Stimulated activated naive B cell treated with anti-CD40 and anti-IgM and Interleukin-4, amounts not matched to agents 10 μg/mL and 1 μg/mL and 100 μg/mL, for 72 hours (primary cell): ENCODE measurements around the gene CBX4.
A peak's percentile ranks its signal among the peaks of the same experiment; 100 is the strongest.

Experiments used
- ATAC-seq, 2 donors: fragments of 150-1000 bp; cut with Tn5 transposase; replicated peaks; 2 replicates each; pipeline ENCODE4 v1.10.0; 2021; ENCODE audit warnings: moderate library complexity in 1 of 2
- DNase-seq: peaks from one replicate; pipeline ENCODE4 v3.0.0; 2021
- H3K27ac Mint-ChIP-seq: one replicate; pipeline ENCODE4 v1.8.0; 2022; ENCODE audit warnings: mild to moderate bottlenecking, mixed read lengths
- H3K27me3 Mint-ChIP-seq, 2 donors: one replicate each; pipeline ENCODE4 v1.8.0; 2022; ENCODE audit warnings: mixed read lengths in 2 of 2
- H3K36me3 Mint-ChIP-seq, 2 donors: one replicate each; pipeline ENCODE4 v1.8.0; 2022; ENCODE audit warnings: mixed read lengths in 2 of 2, mild to moderate bottlenecking in 1 of 2
- H3K4me1 Mint-ChIP-seq, 2 donors: one replicate each; pipeline ENCODE4 v1.8.0; 2022; ENCODE audit warnings: mixed read lengths in 2 of 2, mild to moderate bottlenecking in 1 of 2
- H3K4me3 Mint-ChIP-seq, 2 donors: one replicate each; pipeline ENCODE4 v1.8.0; 2022; ENCODE audit warnings: mild to moderate bottlenecking in 2 of 2, mixed read lengths in 2 of 2, moderate library complexity in 1 of 2
- H3K9me3 Mint-ChIP-seq, 2 donors: one replicate each; pipeline ENCODE4 v1.8.0; 2022; ENCODE audit warnings: mixed read lengths in 2 of 2, mild to moderate bottlenecking in 1 of 2

Gene CBX4

DNA sequence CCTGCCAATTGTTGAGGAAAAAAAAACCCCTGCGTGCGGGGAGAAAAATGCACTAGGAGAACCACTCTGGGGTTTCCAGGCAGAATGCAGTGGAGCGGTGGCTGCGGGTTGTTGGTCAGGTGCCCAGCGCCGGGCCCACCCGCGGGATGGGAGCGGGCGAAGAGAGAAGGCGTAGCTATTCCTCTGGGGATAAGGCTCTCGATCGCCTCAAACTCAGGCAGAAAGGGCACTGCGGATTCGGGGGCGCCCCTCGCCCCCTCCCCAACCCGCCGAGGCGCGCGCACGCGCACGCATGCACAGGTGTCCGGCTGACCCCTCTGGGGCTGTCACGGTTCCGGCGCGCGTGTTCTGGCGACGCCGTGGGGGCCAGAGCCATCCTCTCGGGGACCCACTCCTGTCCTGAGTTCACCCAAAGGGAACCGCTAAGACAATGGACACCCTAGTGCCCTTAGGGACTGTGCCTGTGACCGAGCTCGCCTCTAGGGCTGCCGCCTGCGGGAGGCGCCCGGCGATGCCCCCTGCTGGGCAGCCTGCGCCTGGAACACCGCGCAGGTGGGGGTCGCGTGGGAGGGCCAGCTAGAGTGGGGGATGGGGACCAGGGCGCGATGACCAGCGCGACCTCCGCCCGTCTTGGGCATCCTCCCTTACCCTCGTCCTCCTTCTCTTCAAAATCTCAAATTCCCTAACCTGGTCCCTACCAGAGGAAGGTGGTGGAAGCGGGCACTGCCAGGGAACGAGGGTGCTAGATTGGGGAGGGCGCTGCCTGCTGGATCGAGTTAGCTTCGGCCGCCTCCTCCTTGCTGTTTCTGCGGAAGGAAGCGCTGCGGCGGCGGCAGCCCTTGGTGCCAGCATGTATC is 28.0 kb downstream of the CBX4 start:
- DNase-seq (no peak), ATAC-seq (peak; percentile 44 to 45)
- Mint-ChIP-seq H3K36me3 (peaks cover 0 to 6% of the 10 kb centered on the region in 2 donors), H3K27me3 (peaks cover 65 to 74% of the 10 kb centered on the region in 2 donors), H3K27ac (peak overlapping the region; percentile 70), H3K9me3 (no peaks in the 10 kb centered on the region), H3K4me1 (peaks cover 29 to 50% of the 10 kb centered on the region in 2 donors), H3K4me3 (peak overlapping the region; percentile 32 to 62)

DNA sequence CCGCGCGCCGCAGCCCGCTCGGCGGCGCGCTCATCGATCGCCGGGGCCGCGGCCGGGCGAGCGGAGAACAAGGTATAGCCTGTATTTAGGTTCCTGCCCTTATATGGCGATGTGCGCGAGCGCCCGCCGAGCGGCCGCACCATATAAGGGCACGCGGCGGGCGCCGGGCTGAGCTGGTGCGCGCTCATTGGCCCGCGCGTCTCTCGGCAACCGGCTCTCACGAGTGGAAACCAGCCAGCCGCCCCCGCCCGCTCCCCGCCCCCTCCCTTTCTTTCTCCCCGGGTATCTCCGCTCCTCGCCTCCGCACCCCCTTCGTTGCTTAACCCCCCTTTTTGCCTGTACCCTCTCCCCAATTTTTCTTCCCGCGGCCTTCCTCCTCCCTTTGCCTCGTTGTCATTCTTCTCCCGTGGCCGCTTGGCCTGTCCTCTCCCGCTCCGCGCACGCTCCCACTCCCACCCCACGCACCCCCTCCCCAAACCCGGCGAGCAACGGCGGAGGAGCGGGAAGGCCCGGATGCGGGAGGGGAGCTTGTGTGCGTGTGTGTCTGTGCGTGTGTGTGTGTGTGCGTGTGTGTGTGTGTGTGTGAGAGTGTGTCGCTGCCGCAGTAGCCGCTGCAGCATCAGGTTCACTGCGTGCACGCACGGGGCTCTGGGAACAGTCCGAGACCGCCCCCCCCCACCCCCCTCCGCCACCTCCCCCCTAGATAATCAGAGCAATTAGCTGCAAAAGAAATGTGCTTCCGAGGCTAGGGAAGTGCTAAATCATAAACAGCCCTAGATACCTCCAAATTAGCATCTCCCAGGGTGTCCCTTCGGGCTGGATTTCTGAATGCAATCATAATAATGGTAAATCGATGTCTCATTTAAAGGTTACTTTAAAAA is 28.9 kb downstream of the CBX4 start:
- DNase-seq, result no peak
- H3K9me3 Mint-ChIP-seq, result peaks cover 0 to 3% of the 10 kb centered on the region in 2 donors
- peaks cover 35 to 55% of the 10 kb centered on the region in 2 donors for H3K4me1 Mint-ChIP-seq
- peak; percentile 82 to 83 for ATAC-seq
- H3K27me3 Mint-ChIP-seq, result peaks cover 68 to 78% of the 10 kb centered on the region in 2 donors
- peak overlapping the region; percentile 41 to 62 for H3K4me3 Mint-ChIP-seq
- H3K36me3 Mint-ChIP-seq, result peaks cover 0 to 6% of the 10 kb centered on the region in 2 donors
- peak overlapping the region; percentile 75 for H3K27ac Mint-ChIP-seq

DNA sequence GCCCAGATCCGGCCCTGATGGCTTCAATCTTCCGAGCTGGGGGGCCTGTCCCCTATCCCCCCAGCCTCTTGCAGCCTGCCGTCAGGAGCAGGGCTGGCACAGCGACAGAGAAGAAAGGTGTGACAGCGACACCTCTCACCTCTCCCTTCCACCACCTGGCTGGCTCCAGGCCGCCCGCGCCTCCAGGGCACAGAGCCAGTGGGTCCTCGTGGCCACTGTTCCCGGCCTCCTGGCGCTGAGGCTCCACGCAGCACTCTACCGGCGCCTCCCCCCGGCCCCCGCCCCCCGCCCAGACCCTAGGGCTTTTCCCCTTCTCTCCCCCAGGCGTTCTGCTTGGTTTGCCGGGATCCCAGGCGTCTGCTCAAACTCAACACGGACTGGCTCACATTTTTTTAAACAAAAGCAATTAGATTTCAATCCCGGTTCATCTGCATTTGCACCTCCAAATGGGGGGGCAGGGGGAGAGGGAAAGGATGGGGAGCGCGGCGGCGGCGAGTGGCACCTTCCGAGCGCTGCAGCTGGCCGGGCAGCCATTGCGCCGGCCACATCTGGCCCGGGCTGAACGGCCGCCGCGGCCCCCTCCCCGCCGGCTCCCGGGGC is 29.6 kb downstream of the CBX4 start:
- ATAC-seq (no peak), DNase-seq (no peak)
- Mint-ChIP-seq H3K4me3 (peak overlapping the region; percentile 25 to 45), H3K4me1 (peaks cover 42 to 61% of the 10 kb centered on the region in 2 donors), H3K27me3 (peaks cover 74 to 84% of the 10 kb centered on the region in 2 donors), H3K9me3 (peaks cover 0 to 7% of the 10 kb centered on the region in 2 donors), H3K36me3 (peaks cover 0 to 6% of the 10 kb centered on the region in 2 donors), H3K27ac (peak overlapping the region; percentile 32)

DNA sequence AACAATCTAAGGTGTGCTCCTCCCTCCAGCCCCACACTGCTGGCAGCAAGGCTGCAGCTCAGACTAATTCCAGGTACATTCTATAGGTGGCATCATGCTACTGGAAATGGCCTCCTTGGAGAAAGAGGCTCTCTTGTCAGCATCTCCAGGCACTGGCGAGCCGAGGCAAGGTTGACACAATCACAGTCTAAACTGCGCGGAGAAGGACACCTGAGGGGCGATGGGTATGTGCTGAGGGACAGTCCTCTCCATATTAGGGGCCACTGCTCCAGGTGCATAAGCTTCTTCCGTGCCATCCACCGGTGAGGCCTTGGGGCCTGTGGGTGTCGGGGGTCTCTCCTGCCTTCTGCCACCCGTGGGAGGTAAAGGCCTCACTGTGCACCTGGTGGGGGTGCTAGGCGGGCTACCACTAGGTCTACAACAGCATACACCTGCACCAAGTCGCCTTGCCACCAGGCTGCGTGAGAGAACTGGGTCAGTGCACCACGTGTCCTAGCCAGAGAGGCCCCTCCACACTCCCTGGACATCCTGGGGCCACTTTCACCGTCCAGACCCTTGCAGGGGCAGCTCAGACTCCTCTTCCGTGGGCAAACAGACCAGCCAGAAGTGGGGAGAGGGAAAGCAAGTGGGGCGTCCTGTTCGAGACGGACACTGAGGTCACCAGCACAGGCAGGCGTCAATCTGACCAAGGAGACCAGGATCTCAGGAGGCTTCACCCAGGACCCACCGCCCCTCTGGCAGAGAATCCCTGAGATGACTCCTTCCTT is 30.3 kb downstream of the CBX4 start:
- DNase-seq (no peak), ATAC-seq (peak in 1 of 2 donors; percentile 24)
- Mint-ChIP-seq H3K36me3 (peaks cover 2 to 4% of the 10 kb centered on the region in 2 donors), H3K4me3 (peak overlapping the region; percentile 45 to 58), H3K27me3 (peaks cover 72 to 82% of the 10 kb centered on the region in 2 donors), H3K4me1 (peaks cover 40 to 60% of the 10 kb centered on the region in 2 donors), H3K27ac (peak overlapping the region; percentile 66), H3K9me3 (peaks cover 0 to 11% of the 10 kb centered on the region in 2 donors)

DNA sequence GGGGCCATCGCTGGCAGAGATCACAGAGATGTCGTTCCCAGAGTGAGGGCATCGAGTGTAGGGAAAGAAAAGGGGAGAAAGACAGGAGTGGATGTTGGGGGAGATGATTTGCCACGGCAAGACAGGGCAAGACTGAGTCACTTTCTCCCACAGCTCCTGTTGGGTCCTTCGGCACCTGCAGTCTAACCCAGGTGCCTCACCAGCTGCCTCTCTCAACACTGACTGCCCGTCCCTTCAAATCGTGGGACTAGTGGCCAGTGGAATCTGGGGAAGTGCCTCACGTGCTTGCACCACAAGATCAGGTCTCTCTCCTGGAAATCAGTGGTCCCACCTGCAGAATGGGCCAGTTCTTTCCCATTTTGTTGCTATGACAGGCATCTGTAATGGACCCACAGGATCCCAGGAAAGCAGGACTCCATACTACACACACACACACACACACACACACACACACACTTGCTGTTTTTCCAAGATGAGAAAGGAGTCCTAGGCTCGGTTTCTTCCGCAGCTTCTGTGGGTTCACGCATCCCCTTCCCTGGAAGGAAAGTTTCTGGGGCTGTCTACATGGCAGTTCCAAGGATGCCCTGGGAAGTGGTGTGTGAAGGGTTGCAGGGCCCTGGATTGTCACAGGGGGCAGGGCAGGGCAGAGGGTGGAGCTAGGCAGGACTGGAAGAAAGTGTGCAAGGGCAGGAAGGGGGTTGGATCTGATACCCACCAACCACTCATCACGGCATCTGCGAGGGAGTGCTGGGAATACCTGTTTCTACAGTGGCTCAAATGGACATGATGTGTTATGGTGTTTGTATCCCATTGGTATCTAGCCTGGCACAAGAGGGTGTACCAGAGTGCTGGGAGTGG is 32.1 kb downstream of the CBX4 start:
- peak overlapping the region in 1 of 2 donors; percentile 39 for H3K4me3 Mint-ChIP-seq
- peaks cover 4% of the 10 kb centered on the region in 2 donors for H3K36me3 Mint-ChIP-seq
- peaks cover 0 to 13% of the 10 kb centered on the region in 2 donors for H3K9me3 Mint-ChIP-seq
- DNase-seq, result no peak
- peaks cover 39 to 56% of the 10 kb centered on the region in 2 donors for H3K4me1 Mint-ChIP-seq
- H3K27me3 Mint-ChIP-seq, result peaks cover 69 to 88% of the 10 kb centered on the region in 2 donors
- no peak overlapping the region for H3K27ac Mint-ChIP-seq
- ATAC-seq, result no peak

DNA sequence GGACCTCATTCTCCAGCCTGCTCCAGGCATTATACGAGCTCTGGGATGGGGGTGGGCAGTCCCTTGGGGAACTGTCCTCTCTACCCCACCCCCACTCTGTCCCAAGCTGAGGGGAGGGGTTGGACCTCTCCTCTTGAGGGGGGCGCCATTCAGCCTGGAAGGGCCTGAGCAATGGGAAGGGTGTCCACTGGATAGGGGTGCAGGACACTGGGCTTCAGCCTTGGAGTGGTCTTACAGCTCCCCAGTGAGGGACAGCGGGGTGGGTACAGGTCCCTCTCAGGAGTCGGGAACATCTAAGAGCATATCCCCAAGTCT is 32.8 kb downstream of the CBX4 start:
- peaks cover 0 to 16% of the 10 kb centered on the region in 2 donors for H3K9me3 Mint-ChIP-seq
- peaks cover 37 to 54% of the 10 kb centered on the region in 2 donors for H3K4me1 Mint-ChIP-seq
- H3K27ac Mint-ChIP-seq, result peak overlapping the region; percentile 14
- DNase-seq (no peak), ATAC-seq (no peak)
- H3K4me3 Mint-ChIP-seq, result no peak overlapping the region
- H3K27me3 Mint-ChIP-seq, result peaks cover 69 to 88% of the 10 kb centered on the region in 2 donors
- H3K36me3 Mint-ChIP-seq, result peaks cover 6 to 9% of the 10 kb centered on the region in 2 donors

DNA sequence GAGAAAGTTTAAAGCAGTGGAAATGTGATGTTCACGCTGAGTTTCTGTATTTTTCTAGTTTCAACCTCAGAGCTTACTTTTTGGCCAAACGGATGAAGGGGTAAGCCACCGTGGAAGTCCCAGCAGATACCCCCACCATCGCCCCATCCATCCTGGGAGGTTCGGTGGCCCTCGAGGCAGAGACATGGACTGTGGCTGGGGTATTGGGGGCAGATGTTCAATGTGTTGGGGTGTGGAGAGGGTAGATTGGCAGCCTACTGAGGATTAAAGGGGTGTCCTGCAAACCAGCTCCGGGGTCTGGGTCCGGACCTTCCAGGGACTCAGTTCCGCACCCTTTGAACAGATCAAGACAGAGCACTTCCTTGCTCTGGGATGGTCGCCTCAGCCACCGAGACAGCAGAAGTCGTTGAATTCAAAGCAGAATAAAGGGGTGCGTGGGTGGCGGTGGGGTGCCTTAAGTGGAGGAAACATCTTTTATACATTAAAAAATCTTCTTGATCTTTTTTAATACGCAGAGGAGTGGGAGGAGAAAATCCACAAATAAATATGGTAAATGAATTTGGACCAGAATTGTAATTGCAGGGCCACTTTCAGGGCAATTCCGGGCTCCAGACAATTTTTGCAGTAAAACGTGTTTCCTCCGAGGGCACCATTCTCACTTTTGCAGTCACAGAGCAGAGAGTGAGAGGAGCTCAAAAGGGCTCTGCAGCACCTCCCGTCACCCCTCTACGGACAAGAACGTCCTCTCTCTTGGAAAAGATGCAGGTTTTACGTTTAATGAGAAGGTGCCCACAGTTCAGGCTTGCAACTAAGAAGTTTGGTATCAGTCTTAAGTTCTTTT is 34.2 kb downstream of the CBX4 start:
- DNase-seq, result no peak
- Mint-ChIP-seq H3K9me3 (peaks cover 0 to 17% of the 10 kb centered on the region in 2 donors), H3K36me3 (peaks cover 9 to 12% of the 10 kb centered on the region in 2 donors), H3K4me3 (peak overlapping the region; percentile 82 to 84), H3K4me1 (peaks cover 36 to 56% of the 10 kb centered on the region in 2 donors), H3K27me3 (peaks cover 66 to 86% of the 10 kb centered on the region in 2 donors), H3K27ac (peak overlapping the region; percentile 96)
- peak; percentile 23 to 36 for ATAC-seq

DNA sequence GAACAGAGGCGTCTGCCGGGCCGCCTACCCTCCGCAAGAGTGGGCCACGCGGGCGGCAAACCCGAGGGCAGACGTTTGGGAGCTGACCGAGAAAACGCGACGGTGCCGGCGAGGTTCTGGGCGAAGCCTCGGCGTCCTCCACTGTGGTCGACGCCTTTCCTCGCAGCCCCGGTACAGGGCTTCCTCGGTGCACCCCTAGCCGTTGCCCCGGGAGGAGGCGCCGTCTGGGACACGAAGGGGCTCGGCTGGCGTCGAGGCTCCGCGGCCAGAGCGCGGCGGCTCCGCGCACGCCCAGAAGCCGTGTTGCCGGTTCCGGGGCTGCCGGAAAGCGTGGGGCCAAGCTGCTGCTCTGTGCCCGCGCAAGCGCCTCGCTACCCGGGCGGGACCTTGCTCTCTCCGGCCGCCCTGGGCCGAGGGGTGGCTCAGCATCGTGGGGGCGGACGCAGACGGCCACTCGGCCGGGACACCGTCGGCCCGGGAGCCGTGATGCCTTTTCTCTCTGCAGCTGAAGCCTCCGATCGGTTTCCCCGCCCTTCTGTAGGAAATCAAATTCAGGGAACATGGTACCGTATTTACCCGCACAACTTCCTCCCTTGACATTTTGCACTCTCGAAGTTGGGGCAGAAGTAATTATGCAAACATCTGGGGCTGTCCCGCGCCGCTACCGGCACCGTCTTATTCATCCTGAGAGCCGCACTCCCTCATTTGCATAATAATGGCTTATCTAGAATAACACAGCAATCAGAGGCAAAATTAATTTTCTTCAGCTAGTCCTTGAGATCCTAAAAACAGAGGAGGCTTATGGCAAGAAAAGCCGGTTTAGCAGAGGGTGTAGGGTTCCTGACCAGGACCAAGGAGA is 35.0 kb downstream of the CBX4 start:
- peaks cover 43 to 64% of the 10 kb centered on the region in 2 donors for H3K4me1 Mint-ChIP-seq
- H3K36me3 Mint-ChIP-seq, result peaks cover 13 to 17% of the 10 kb centered on the region in 2 donors
- DNase-seq (peak; percentile 77), ATAC-seq (peak; percentile 93 to 94)
- peaks cover 0 to 20% of the 10 kb centered on the region in 2 donors for H3K9me3 Mint-ChIP-seq
- peak overlapping the region; percentile 96 for H3K27ac Mint-ChIP-seq
- peak overlapping the region; percentile 82 to 84 for H3K4me3 Mint-ChIP-seq
- peaks cover 68 to 86% of the 10 kb centered on the region in 2 donors for H3K27me3 Mint-ChIP-seq

DNA sequence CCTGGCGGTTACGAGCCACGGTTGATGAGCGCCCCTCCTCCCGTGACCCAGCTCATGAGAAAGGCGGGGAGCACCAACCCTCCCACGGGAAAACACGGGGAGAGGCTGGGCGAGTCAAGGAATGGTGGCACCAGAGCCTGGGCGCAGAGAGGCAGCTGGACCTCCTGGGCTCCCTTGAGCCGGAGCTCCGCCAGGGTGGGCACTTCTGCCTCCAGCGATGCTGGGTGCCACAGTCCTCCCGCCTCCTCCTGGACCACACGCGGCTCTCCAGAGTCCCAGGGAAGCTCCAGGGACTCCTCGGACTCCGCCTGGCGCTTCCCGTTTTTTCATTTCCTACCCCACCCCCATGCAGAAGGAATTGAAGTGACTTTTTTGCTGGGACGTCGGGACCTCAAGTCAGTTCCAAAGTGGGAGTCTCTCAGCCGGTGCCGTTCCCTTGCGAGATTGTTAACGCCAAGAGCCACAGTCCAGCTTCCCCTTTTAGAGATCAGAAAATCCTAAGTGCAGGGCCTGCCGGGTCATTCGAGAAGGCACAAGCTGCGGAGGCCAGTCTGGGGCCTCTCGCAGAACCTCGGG is 35.7 kb downstream of the CBX4 start:
- Mint-ChIP-seq H3K4me1 (peaks cover 43 to 62% of the 10 kb centered on the region in 2 donors), H3K27ac (peak overlapping the region; percentile 90), H3K36me3 (peaks cover 13 to 20% of the 10 kb centered on the region in 2 donors), H3K27me3 (peaks cover 64 to 85% of the 10 kb centered on the region in 2 donors), H3K4me3 (peak overlapping the region; percentile 35 to 60), H3K9me3 (peaks cover 0 to 20% of the 10 kb centered on the region in 2 donors)
- DNase-seq, result no peak
- ATAC-seq, result no peak

DNA sequence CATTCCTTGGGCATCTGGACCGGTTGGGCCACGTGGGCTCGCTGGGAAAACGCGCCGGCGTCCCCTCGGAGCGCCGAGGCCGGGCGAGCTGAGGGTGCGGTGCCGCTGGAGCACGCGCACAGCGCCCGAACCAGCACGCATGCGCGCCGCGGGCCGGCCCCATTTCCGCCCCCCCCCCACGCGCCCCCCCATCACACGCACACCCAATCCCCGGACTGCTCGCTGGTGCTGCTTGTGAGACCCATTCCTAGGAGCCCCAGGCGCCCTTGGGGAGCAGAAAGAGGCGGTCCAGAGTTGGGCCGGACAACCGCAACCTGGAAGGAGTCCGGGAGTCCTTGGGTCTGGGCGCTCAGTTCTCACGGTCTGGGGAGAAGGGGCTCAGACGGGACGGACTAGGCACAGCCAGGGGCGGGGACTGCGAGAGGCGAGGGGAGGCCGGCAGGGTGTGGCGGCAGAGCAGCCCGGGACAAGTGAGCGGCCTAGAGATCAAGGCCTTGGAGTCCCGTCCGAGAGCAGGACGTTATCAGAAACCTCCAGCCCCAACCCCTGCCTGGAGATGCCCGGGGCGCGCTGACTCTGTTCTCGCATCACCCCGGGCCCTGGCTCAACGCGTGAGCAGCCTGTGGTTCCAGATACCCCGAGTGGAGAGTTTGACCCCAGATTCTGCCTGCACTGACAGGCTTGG is 36.4 kb downstream of the CBX4 start:
- Mint-ChIP-seq H3K4me1 (peaks cover 44 to 63% of the 10 kb centered on the region in 2 donors), H3K27ac (peak overlapping the region; percentile 83), H3K36me3 (peaks cover 13 to 22% of the 10 kb centered on the region in 2 donors), H3K9me3 (peaks cover 0 to 20% of the 10 kb centered on the region in 2 donors), H3K27me3 (peaks cover 62 to 85% of the 10 kb centered on the region in 2 donors), H3K4me3 (peak overlapping the region; percentile 41 to 55)
- ATAC-seq (no peak), DNase-seq (no peak)
